ENCODE data around the gene WDR48. TPM values are rescaled to one million over a fixed set of nuclear protein-coding genes. Genes with fewer than 3 reads are reported as not detected.

Gene WDR48
- total and polyA plus RNA-seq, 12 donors, result 8.0 to 37.2 (median 28.7) TPM

GRCh38 chr3:39110041-39110639 lies 58.3 kb downstream of the WDR48 start:
- intact Hi-C loops (cut with DNase I), result no loop called here
- TF ChIP-seq CTCF (IDR thresholded peaks at IDR 0.05), result no peak

GRCh38 chr3:39112113-39112512 lies 60.3 kb downstream of the WDR48 start:
- intact Hi-C loops (cut with DNase I), result no loop called here
- Histone ChIP-seq H3K36me3 (peaks cover 0 to 6% (median 0%) of the 10 kb centered on the region in 9 donors), H3K4me3 (no peak overlapping the region), H3K27me3 (no peaks in the 10 kb centered on the region), H3K9me3 (no peaks in the 10 kb centered on the region), H3K4me1 (peaks cover 0 to 13% (median 7%) of the 10 kb centered on the region in 9 donors), H3K27ac (no peak overlapping the region)
- DNase-seq (no peak), ATAC-seq (no peak)
- WGBS, 2 donors, result 93 to 94% methylated on average over 3 of the region's 3 CpGs
- TF ChIP-seq CTCF (IDR thresholded peaks at IDR 0.05), result no peak

More at GRCh38 chr3:39110041-39110639, 58.3 kb downstream of the WDR48 start:
- H3K27ac ChIP-seq, result no peak overlapping the region
- 88 to 90% methylated on average over 2 of the region's 2 CpGs for WGBS, 2 donors
- H3K9me3 ChIP-seq, result no peaks in the 10 kb centered on the region
- no peak overlapping the region for H3K4me3 ChIP-seq
- DNase-seq, result no peak
- H3K4me1 ChIP-seq, result peaks cover 12 to 28% (median 24%) of the 10 kb centered on the region in 9 donors
- peaks cover 0 to 6% (median 0%) of the 10 kb centered on the region in 9 donors for H3K36me3 ChIP-seq
- ATAC-seq, result no peak
- no peaks in the 10 kb centered on the region for H3K27me3 ChIP-seq

DNA sequence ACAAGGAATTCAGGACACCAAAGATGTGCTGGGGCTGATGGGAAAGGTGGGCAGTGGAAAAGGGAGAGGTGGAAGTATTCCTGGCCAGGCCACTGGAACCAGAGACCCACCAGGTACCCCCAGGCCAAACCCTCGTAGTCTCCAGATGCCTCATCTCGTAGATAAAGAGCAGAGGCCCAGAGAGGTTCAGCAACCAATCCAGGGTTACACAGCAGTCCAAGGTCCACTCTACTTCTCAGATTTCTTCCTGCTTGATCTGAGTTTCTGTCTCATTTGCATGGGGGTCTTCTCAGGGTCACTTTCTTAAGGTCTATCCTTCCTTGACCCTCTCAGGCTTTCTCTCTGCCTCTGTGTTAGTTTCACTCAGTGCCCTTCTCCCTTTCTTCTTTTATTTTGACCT lies 60.7 kb downstream of the WDR48 start:
- peaks cover 0 to 6% (median 0%) of the 10 kb centered on the region in 9 donors for H3K36me3 ChIP-seq
- DNase-seq (no peak), ATAC-seq (no peak)
- no peak overlapping the region for H3K27ac ChIP-seq
- no peaks in the 10 kb centered on the region for H3K9me3 ChIP-seq
- H3K27me3 ChIP-seq, result no peaks in the 10 kb centered on the region
- no peak for TF ChIP-seq CTCF (IDR thresholded peaks at IDR 0.05)
- no peak overlapping the region for H3K4me3 ChIP-seq
- 87 to 88% methylated on average over 2 of the region's 2 CpGs for WGBS, 2 donors
- intact Hi-C loops (cut with DNase I), result no loop called here
- peaks cover 0 to 13% (median 8%) of the 10 kb centered on the region in 9 donors for H3K4me1 ChIP-seq

- H3K9me3 ChIP-seq, result no peaks in the 10 kb centered on the region
- no peak for TF ChIP-seq CTCF (IDR thresholded peaks at IDR 0.05)
- peaks cover 0 to 9% (median 4%) of the 10 kb centered on the region in 9 donors for H3K4me1 ChIP-seq
- WGBS, 2 donors, result 90 to 98% methylated on average over 3 of the region's 3 CpGs
- DNase-seq (no peak), ATAC-seq (no peak)
- intact Hi-C loops (cut with DNase I), result no loop called here
- peaks cover 0 to 9% (median 0%) of the 10 kb centered on the region in 9 donors for H3K36me3 ChIP-seq
- no peak overlapping the region for H3K4me3 ChIP-seq
- no peak overlapping the region for H3K27ac ChIP-seq
- H3K27me3 ChIP-seq, result no peaks in the 10 kb centered on the region
Measured at GRCh38 chr3:39113291-39113690, 61.5 kb downstream of the WDR48 start.

Measured in heart right ventricle (tissue), 16 donors.